HG03159 (cell line): Measurements from ENCODE around the gene E2F3.

Source experiments
- ATAC-seq: cut with Tn5 transposase; IDR thresholded peaks from one replicate; pipeline ENCODE4 v1.9.1; 2021; ENCODE audit warnings: mild to moderate bottlenecking, moderate library complexity; ENCODE audit not compliant: unreplicated experiment

The E2F3 gene

DNA sequence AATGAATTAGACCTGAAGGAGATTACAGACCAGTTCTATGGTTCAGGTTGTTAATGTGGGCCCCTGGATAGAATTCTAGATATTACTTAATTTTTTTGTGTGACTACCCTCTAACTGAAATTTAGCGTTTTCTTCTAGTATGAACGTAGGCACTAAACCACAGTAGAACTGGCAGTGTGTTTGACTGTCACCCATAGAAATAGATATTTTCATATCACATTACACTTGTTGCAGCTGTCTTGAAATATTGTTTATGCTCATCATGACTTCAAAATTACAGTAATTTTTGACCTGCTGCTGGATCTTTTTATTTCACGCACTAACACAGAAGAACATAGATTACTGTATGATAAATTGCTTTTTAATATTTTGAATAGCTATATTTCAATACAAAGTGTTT is 31.6 kb downstream of the E2F3 start:
- ATAC-seq, result no peak

DNA sequence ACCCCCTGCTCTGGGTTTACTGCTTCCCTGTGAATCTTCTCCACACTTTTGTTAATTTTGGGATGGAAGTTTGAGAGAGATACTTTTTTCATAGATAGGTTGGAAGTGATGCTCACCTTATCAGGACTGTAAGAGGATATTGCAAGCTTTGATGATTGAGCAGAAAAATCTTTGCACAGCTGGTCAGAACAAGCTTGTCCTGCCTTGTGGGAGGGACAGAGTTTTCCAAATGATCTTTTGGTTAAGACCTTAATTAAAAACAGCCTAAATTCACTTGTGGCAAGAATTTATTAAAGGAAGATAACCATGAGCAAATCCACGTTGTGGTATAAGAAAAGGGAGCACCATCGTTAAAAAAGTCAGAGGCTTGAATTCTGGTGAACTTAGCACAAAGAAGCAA is 32.2 kb downstream of the E2F3 start:
- ATAC-seq, result no peak

DNA sequence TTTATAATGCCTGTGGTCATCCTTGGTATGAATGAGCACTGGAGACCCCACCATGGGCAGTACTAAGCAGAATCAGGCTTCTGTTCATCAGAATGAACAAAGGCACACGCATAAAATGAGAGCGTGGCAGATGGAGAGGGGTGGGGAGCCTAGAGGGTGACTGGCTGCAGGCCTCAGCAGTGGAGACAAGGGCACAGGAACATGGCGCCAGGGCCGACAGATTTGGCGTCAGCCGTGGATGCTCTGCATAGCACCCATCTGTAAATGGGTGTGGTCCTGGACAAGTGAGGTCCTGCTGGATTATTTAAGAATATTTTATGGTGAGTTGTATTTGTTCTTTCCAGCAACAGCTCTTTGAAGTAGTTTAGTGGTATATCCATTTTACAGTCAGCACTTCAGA is 33.1 kb downstream of the E2F3 start:
- ATAC-seq, result no peak

DNA sequence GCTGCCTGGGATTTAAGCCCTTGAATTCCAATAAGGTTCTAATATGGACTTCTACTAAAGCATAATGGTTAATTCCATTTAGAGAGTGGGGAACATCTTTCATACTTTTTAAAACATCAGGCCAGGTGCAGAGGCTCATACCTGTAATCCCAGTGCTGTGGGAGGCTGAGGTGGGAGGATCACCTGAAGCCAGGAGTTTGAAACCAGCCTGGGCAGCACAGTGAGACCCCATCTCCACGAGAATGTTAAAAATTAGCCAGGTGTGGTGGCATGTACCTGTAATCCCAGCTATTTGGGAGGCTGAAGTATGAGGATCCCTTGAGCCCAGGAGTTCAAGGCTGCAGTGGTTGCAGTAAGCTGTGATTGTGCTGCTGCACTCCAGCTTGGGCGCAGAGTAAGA is 35.0 kb downstream of the E2F3 start:
- no peak for ATAC-seq

DNA sequence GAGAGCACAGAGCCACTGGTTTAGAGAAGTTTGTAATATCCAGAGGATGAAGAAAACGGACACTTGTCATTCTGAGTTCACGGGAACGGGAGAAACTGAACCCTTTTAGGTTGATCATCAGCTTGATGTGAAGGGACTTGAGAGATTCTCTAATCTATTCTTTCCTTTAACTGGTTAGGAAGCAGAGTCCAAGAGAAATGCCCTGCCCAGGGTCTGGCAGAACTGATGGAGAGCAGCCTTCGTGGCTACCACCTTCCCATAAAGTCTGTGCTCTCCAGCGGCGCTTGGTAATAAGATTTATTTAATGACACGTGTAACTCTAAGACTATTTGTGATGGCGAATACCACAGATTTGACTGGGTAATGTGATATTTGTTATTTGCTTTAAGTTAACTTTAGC is 36.0 kb downstream of the E2F3 start:
- no peak for ATAC-seq

DNA sequence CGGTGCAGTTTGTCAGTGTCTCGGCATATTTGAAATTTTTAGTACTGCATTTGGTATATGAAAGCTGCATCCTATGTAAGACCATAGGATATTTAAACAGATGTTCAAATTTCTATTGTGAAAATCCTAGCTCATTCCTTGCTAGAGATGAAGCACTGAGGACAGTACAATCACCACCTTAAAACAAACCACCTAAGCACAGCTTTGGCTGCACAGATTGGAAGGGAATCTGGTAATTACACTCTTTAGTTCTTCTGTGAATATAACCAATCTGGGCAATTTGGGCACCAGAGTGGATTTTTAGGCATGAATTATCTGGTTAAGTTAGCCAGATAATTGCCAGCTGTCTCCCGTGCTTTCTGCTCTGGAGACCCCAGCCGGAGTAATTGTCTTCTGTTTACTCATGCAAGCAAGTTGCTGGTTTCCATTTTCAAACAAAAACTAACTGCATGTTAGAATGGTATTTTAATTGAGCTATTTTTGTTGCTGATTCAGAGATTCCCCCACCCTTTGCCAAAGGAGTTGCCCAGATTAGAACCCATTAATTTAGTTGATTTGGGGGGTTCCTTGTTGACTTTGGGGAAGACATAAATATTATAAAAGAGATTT is 36.9 kb downstream of the E2F3 start:
- no peak for ATAC-seq

DNA sequence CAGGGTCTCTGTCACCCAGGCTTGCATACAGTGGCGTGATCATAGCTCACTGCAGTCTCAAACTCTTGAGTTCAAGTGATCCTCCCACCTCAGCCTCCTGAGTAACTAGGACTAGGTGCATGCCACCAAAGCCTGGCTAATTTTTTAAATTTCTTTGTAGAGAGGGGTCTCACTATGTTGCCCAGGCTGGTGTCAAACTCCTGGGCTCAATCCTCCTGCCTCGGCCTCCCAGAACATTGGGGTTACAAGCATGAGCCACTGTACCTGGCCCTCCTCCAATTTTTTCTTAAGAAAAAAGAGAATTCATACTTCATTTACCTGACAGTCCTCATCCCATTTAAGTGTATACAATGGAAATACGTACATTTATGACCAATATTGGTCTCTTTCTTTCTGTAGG is 37.9 kb downstream of the E2F3 start:
- no peak for ATAC-seq

DNA sequence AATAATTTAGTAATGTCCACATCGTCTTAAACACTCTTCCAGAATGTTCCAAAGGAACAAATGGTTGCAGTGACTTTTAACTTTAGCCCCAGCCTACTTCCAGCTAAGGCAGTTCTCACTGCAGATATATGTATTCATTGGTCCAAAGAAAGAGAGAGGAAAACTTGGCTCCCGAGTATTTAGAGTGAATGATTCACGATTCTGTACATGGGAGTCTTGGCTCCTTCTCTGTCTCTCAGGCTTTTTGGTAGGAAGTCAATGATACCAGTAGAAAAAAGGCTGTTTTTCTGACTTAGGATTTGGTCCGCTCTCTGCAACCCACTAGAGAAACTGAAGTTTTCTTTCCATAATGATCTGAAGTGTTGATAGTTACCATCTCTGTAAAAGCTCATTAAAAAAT is 38.6 kb downstream of the E2F3 start:
- ATAC-seq, result no peak

DNA sequence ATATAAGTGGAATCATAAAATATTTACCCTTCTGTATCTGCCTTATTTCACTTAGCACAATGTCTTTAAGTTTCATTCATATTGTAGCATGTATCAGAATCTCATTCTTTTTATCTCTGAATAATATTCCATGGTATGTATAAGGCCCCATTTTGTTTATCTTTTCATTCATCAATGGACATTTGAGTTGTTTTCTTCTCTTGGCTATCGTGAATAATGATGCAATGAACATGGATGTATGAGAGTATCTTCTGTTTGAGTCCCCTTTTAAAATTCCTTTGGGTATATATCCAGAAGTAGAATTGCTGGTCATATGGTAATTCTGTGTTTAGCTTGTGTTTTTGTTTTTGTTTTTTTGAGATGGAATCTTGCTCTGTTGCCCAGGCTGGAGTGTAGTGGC is 39.6 kb downstream of the E2F3 start:
- ATAC-seq, result no peak

DNA sequence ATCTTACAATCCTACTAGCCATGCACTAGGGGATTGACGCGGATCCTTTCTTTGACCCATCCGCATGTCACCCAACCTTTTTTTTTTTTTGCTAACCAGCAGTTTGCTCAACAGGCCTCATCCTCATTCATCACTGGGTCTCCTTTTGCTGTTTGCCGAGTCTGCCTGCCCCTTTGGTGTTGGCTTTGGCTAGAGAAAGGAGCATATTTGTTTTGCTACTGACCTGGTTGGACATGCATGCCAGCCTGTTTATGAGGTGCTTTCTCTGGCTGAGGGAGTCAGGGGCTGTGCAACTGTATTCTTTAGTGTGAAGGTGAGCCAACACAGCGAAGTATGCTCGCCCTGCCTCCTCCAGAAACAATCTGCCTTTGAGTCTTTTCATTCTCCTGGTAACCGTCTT is 40.2 kb downstream of the E2F3 start:
- ATAC-seq, result no peak

DNA sequence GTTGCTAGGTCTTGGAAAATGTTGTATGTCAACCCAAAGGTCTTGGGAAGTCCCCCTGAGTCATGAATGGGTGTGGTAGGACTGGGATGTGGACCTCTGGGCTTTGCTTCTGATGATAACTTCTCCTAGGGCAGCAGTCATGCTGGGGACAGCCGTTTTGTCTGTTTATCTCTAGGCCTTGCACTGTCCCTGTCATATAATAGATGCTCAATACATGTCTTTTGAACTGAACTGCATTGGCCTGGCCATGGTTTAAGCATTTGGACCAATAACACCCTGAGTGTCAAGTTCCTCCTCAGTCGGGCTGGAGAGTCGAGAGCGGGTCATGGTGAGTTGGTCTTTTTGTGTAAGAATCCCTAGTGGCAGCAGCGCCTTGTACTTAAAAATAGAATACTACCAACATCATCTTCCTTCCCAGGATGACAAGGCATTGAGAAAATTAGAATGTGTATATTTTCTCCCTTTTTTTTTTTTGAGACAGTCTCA is 43.1 kb downstream of the E2F3 start:
- ATAC-seq, result no peak

DNA sequence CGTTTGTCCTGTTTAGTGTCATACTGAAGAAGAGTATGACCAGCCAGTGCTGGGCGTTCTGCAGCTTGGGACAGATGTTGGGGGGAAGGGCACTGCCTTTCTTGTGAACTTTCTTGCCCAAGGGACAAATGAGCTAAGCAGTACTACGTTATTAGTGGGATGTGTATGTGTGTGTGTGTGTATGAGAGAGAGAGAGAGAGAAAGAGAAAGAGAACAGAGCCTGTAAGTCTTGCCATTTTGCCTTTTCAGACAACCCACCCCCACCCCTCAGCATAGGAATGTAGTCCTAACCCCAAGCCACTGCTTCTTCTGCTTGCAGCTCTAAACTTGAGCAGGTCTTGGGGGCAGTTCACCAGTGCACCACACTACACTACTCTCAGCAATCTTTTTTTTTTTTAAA is 45.5 kb downstream of the E2F3 start:
- no peak for ATAC-seq

DNA sequence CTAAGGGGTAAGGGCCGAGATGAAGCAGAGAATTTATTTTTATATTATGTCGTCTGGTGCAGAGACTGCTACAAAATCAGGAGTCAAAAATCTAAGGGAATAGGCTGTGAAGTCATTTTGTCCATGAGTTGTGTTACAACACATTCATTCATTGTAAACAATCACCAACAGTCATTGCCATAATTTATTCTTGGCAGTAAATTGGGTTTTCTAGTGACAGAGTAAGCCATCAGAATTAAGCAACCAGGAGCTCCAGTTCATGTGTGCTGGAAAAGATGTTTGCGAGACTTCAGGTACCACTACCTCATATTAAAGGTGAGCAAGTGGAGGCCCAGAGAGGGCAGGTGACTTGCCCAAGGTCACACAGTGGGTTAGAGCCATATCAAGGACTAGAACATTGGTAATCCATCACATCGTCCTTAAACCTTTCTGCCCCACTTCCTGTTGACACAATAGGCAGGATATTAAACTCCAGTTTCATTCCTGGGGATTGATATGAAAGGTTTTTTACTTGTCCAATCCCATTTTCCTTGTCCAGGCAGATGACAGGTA is 46.0 kb downstream of the E2F3 start:
- no peak for ATAC-seq

DNA sequence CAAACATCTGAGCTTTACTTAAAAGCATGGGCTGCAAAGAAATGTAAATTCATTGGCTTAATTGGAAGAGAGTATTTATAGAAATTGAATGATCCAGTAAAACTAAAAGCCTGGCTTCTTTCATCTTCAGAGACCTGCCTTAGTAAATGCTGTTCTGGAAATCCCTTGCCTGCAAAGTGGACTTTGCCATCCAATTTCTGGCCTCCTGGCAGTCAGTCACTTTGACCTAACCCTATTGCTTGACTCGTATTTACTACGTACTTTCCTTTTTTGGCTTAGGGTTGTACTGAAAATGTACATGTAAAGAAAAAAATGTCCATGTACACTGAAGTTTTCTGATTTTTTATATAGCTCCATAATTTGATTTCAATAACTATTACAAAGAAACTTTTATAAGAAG is 47.1 kb downstream of the E2F3 start:
- no peak for ATAC-seq

DNA sequence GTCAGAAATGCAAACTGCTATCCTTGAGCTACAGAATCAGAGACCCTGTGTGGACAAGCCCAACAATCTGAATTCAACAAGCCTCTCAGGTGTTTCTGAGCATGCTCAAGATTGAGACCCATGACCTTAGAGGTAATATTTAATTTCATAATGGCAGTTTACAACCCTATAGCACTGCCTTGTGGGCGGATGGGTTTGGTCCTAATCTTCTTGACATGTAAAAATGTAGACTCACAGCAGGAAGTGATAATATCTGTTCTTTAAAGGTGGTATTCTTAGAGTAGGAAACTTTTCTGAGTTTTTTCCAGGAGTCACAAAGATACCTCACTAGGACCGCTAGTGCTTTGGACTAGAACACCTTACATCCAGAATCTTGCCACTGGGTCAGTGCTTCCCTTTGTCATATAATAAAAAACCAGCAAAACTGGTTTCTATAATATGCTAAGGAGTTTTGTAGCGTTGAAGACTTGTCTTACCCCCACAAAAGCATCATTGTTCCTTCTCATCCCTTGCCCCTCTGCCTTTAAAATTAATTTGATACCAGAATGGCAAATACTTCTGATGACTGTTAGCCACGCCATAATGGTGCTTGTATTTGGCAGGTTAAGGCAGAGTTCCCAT is 52.6 kb downstream of the E2F3 start:
- ATAC-seq, result no peak

DNA sequence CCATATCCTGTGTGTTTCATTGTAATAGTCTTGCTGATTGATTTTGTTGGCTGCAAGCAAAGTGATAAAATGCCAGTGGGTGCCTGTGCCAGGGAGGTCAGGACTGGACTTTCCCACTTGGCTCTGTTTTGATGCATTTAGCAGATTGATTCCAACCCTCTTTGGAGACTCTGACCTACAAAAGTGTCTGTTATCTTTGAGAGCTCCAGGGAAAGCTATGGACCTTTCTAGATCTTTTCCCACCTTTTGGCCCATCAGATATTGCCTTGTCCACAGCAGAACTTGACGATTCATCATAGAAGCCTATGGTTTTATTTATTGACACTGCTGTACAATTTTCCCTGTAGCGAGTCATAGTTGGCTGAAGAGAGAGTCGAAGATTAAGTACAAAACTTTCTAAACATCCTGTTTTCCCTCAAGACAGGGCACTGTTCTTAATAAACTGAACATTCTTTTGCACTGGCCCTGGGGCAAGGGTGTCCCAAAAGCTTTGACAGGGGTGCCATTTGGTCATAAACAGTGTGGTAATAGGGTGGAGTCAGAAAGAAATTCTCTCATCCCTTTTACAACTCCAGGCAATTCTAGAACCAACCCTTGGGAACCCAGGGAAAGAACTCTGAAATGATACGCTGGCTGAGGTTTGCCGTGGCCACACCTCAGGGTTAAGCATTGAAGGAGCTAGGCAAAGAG is 53.7 kb downstream of the E2F3 start:
- ATAC-seq, result no peak

DNA sequence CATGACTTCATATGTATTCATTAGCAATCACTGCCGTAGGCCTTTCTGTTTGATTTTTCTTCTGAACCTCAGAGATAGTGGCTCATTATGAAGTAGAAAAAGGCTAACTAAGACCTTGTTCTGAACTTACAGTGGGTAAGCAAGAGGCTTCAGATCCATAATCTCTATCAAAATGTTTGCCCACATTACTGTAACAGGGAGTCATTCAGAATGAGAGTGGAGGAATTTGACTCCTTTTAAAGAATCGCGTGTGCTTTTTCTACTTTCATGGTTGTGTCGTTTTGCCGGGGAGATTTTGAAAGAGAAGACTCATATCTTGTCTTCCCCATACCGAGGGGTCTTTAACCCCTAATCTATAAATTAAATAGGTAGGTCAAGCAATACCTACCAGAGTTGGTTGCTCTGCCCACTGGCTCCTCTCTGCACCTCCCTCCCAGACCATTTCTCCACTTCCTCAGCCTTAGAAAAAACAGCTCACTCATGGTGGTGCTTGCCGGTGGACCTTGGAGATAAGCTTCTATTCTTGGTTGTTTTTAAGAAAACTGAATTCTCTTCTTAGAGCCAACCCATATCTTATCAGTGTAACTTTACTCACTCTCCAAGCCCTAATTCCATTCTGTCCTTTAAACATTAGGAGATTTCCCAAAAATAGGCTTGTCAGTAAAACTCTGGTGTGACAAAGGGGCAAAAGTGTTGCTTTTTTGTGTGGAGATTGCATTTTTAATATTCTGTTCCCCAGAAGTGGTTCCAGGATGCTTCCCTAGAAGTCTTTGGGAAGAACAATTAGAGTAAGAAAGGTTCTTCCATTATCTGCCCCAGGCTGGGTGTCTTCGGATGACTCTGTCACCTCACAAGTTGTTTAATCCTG is 56.6 kb downstream of the E2F3 start:
- no peak for ATAC-seq

DNA sequence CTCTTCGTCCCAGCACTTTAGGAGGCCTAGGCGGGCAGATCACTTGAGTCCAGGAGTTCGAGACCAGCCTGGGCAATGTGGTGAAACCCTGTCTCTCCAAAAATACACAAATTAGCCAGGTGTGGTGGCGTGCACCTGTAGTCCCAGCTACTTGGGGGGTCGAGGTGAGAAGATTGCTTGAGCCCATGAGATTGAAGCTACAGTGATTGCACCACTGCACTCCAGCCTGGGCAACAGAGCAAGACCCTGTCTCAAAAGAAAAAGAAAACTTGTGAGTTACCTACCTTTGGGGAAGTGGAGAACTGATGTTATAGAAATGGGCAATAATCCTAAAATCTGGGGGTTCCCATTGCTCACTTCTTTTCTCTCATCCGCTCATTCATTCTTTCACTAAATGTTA is 58.0 kb downstream of the E2F3 start:
- no peak for ATAC-seq

DNA sequence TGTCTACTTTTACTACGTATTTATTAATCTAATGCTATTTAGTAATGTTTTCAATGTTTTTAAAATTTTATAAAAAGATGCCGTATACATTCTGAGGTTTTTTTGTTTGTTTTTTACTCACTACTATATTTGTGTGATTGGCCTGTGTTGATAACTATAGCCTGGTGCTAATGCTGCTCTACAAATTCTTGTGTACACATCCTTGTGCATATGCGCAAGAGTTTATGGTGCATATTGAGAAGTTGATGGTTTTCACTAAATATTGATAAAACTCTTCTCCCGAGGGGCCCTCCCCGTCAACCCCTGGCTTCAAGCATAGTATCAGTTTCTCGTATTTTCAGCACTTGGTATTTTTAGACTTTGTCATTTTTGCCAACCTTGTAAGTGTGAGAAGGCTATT is 59.9 kb downstream of the E2F3 start:
- no peak for ATAC-seq

DNA sequence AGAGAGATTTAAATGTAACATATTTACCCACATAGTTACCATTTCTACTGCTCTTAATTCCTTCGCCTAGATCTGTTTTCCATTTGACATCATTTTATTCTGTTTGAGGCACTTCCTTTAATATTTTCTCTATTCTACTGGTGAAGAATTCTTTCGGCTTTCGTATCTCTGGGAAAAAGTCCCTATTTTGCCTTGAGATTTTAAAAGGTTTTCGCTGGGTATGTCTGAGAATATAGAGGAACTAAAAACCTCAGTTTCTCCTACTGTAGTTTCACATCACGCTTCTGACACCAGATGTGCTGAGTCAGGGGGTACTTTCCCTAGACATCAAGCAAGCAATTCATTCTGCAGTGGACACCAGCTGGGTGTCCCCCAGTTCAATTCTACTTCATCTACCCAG is 61.7 kb downstream of the E2F3 start:
- ATAC-seq, result peak; percentile 70

DNA sequence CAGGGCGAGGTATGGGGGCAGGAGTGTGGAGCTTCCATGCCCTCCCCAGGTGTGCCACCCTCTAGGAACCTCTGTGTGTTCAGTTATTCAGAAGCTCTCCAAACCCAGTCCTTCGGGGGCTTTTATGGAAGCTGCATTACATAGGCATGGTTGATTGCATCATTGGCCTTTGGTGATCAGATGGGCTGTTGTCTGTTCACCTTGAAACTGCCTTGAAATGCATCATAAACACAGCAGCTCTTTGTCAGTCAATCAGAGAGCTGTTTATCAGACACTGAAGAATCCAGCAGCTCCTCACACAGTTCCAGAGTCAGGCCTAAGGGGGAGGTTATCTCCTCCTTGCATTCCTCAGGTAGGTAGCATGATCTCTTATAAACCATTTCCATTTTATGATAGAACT is 62.4 kb downstream of the E2F3 start:
- ATAC-seq, result no peak
